ENCODE measurements around the gene LIF.

GRCh38 chr22:30280505-30280904, 33.9 kb upstream of the LIF start:
- TF ChIP-seq CTCF (IDR thresholded peaks at IDR 0.05) (no peak), EP300 (IDR thresholded peaks at IDR 0.05) (no peak), POLR2AphosphoS5 (IDR thresholded peaks at IDR 0.05) (no peak)
